ENCODE measurements around the gene ADAMTS9. TPM values are rescaled to one million over a fixed set of nuclear protein-coding genes. Genes with fewer than 3 reads are reported as not detected.

ADAMTS9 gene
- total and polyA plus RNA-seq, 10 of the 15 experiments (the other 5 are each of a cell fraction or from before 2014, with no cell fraction given) = 0.08 TPM; not detected in 9

DNA sequence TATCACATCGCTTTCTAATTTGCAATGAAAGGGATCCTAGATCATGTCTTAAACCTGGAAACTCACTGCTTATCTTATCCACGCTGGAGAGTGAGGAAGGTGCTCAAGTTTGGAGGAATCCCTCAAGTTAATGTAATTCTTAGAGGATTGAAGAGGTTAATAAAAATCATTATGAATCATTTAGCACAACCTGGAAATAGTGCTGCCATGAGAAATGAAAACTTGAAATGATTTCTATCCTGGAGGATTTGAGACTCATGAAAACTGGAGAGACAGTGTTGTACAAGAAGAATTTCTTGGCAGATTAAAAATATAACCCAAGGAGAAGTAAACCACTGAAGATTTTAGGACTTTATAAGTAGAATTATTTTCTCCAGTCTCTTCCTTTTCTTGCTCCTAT, 125.9 kb downstream of the ADAMTS9 start (continued):
- TF ChIP-seq SRF (IDR thresholded peaks at IDR 0.05; ENCODE audit: low read depth in 2 of 2, low read length in 2 of 2) (no peak), SP1 (IDR thresholded peaks at IDR 0.05; ENCODE audit: low read depth, low read length) (no peak), KLF5 (IDR thresholded peaks at IDR 0.05; ENCODE audit: partially characterized antibody) (no peak), ASH2L (IDR thresholded peaks at IDR 0.05; ENCODE audit: borderline replicate concordance, low read depth) (no peak)
- TF ChIP-seq, protein P1, sequence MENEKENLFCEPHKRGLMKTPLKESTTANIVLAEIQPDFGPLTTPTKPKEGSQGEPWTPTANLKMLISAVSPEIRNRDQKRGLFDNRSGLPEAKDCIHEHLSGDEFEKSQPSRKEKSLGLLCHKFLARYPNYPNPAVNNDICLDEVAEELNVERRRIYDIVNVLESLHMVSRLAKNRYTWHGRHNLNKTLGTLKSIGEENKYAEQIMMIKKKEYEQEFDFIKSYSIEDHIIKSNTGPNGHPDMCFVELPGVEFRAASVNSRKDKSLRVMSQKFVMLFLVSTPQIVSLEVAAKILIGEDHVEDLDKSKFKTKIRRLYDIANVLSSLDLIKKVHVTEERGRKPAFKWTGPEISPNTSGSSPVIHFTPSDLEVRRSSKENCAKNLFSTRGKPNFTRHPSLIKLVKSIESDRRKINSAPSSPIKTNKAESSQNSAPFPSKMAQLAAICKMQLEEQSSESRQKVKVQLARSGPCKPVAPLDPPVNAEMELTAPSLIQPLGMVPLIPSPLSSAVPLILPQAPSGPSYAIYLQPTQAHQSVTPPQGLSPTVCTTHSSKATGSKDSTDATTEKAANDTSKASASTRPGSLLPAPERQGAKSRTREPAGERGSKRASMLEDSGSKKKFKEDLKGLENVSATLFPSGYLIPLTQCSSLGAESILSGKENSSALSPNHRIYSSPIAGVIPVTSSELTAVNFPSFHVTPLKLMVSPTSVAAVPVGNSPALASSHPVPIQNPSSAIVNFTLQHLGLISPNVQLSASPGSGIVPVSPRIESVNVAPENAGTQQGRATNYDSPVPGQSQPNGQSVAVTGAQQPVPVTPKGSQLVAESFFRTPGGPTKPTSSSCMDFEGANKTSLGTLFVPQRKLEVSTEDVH (IDR thresholded peaks at IDR 0.05; ENCODE audit: low read depth, partially characterized antibody) = no peak
- TF ChIP-seq, protein P2, sequence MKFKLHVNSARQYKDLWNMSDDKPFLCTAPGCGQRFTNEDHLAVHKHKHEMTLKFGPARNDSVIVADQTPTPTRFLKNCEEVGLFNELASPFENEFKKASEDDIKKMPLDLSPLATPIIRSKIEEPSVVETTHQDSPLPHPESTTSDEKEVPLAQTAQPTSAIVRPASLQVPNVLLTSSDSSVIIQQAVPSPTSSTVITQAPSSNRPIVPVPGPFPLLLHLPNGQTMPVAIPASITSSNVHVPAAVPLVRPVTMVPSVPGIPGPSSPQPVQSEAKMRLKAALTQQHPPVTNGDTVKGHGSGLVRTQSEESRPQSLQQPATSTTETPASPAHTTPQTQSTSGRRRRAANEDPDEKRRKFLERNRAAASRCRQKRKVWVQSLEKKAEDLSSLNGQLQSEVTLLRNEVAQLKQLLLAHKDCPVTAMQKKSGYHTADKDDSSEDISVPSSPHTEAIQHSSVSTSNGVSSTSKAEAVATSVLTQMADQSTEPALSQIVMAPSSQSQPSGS (IDR thresholded peaks at IDR 0.05; ENCODE audit: low read length) = no peak

DNA sequence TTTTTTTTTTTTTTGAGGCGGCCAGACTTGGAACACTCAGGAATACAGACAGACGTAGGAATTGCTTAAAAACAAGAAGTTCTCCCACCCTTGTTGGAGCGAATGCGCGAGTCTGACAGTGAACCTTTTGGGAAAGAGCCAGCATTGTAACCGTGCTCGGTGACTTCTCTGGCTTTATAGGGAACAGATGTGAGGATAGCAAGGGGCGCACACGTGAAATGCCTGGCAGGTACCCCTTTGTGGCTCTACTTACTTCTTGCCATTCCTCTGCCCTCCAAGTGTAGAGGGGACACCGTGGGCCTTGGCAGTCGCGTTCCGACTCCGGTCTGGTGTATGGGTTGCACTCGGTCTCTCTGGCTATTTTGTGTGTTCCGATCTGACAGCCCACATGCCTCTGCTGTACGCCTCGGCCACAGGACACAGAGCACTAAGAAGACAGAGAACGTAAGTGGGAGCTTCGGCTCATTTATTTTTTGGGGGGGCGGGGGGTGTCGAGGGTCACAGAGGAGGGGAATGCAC, 126.4 kb downstream of the ADAMTS9 start:
- CTCF ChIA-PET = no interaction called here
- in situ Hi-C loops (cut with MboI) (no loop called here), intact Hi-C loops (cut with micrococcal nuclease; ENCODE audit: unreplicated experiment) (no loop called here)
- FAIRE-seq = no peak
- 51% methylated on average over 22 of the region's 22 CpGs for WGBS (ENCODE audit: insufficient coverage, insufficient replicate concordance, low lambda C conversion rate, missing lambda C conversion rate)
- no peaks in the 10 kb centered on the region for H4K20me1 ChIP-seq (ENCODE audit: control insufficient read depth, insufficient read depth)
- H3K27me3 ChIP-seq (replicated peaks in 1 of 2; ENCODE audit: control insufficient read depth in 2 of 2, insufficient read depth in 2 of 2, low read length in 1 of 2) = no peaks in the 10 kb centered on the region; a peak in 1 of 4 replicates
- H3K4me2 ChIP-seq (ENCODE audit: control insufficient read depth, insufficient read depth) = no peak overlapping the region
- no peak for DNase-seq (ENCODE audit: low read depth, low spot score)
- no peak overlapping the region for H3K27ac ChIP-seq (ENCODE audit: control insufficient read depth, insufficient read depth)
- ATAC-seq = no peak
- RAD21 ChIA-PET (ENCODE audit: unreplicated experiment) = no interaction called here
- H3K79me2 ChIP-seq (ENCODE audit: control insufficient read depth, insufficient read depth, low read length) = no peaks in the 10 kb centered on the region
- no peak overlapping the region for H2AFZ ChIP-seq (ENCODE audit: control insufficient read depth, low read depth, low read length)
- H3K4me1 ChIP-seq (ENCODE audit: control insufficient read depth, insufficient read depth, low read length) = no peaks in the 10 kb centered on the region
- no peaks in the 10 kb centered on the region for H3K9me3 ChIP-seq (replicated peaks; ENCODE audit: control insufficient read depth, insufficient read depth, low read length)
- H3K4me3 ChIP-seq = no peak overlapping the region
- SMC1A ChIA-PET (ENCODE audit: uncharacterized antibody, unreplicated experiment) = no interaction called here
- H3K36me3 ChIP-seq (ENCODE audit: control insufficient read depth in 2 of 2, insufficient read depth in 2 of 2, low read length in 1 of 2) = no peaks in the 10 kb centered on the region
- POLR2A ChIA-PET = interaction anchor here (0.6 kb wide), 1 partner anchor 38 kb away, joined by 3 read pairs; no protein-coding TSS in a partner anchor
- no peak overlapping the region for H3K9ac ChIP-seq (ENCODE audit: control insufficient read depth, insufficient read depth, low read length)
- no TSS peak for BruUV-seq (replicated peaks)
- TF ChIP-seq NR2C1 (IDR thresholded peaks at IDR 0.05) = no peak
- no peak for TF ChIP-seq POLR2AphosphoS5 (IDR thresholded peaks at IDR 0.05; ENCODE audit: low read length)
- no peak for TF ChIP-seq ETV6 (conservative IDR thresholded peaks at IDR 0.05 in 1 of 2, IDR thresholded peaks at IDR 0.05 in 1 of 2; ENCODE audit: borderline replicate concordance in 1 of 2, low read depth in 1 of 2)
- TF ChIP-seq, protein P3, sequence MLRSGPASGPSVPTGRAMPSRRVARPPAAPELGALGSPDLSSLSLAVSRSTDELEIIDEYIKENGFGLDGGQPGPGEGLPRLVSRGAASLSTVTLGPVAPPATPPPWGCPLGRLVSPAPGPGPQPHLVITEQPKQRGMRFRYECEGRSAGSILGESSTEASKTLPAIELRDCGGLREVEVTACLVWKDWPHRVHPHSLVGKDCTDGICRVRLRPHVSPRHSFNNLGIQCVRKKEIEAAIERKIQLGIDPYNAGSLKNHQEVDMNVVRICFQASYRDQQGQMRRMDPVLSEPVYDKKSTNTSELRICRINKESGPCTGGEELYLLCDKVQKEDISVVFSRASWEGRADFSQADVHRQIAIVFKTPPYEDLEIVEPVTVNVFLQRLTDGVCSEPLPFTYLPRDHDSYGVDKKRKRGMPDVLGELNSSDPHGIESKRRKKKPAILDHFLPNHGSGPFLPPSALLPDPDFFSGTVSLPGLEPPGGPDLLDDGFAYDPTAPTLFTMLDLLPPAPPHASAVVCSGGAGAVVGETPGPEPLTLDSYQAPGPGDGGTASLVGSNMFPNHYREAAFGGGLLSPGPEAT (IDR thresholded peaks at IDR 0.05; ENCODE audit: low read depth) = no peak
- TF ChIP-seq NBN (IDR thresholded peaks at IDR 0.05) = no peak
- TF ChIP-seq CREM (IDR thresholded peaks at IDR 0.05; ENCODE audit: low read depth) = no peak
- TF ChIP-seq, protein P1 (IDR thresholded peaks at IDR 0.05; ENCODE audit: low read depth, partially characterized antibody) = no peak
- no peak for TF ChIP-seq ZNF207 (IDR thresholded peaks at IDR 0.05; ENCODE audit: borderline replicate concordance)
- no peak for TF ChIP-seq TBL1XR1 (IDR thresholded peaks at IDR 0.05; ENCODE audit: low read depth, low read length)
